EL (cell line): Measurements from ENCODE around the gene CLTC.

Source experiments
- DNase-seq: peaks from one replicate; pipeline ENCODE4 v3.0.0-alpha.2; 2016

The CLTC gene

GRCh38 chr17:59733697-59734096 is 114.0 kb downstream of the CLTC start:
- DNase-seq, result no peak

- DNase-seq, result no peak
Observed at GRCh38 chr17:59734226-59734625, 114.5 kb downstream of the CLTC start.

- DNase-seq, result no peak
Observed at GRCh38 chr17:59737324-59737723, 117.6 kb downstream of the CLTC start.

GRCh38 chr17:59743842-59744241 is 124.1 kb downstream of the CLTC start:
- no peak for DNase-seq

GRCh38 chr17:59745040-59745439 is 125.3 kb downstream of the CLTC start:
- DNase-seq, result no peak
